Pancreas (tissue), 10 donors: ENCODE measurements around the gene SORCS2. TPM values are rescaled to one million over a fixed set of nuclear protein-coding genes. Genes with fewer than 3 reads are reported as not detected.
A peak's percentile ranks its signal among the peaks of the same experiment; 100 is the strongest.

Experiments used
- ATAC-seq, 4 donors: fragments of 200-7000 bp; cut with Tn5 transposase; one replicate each; pipeline versions ENCODE4 v1.8.0 to v1.9.1; 2020; ENCODE audit warnings: mild to moderate bottlenecking in 4 of 4, moderate library complexity in 4 of 4
- DNase-seq, 6 donors: peaks; one replicate each; pipeline ENCODE4 v3.0.0-alpha.2; 2020
- FAIRE-seq: peaks from 2 replicates; lab custom pipeline; 2012; peaks lifted over from hg19 to GRCh38; lab: Jason Lieb, UNC
- H3K27ac ChIP-seq, 4 donors: fragments of 200-600 bp; sonication (generic); 1 replicate in 3 of 4; 2 replicates in 1 of 4; pipeline versions ENCODE4 v1.5.0 to v1.8.0; 2020
- H3K27me3 ChIP-seq, 4 donors: fragments of 200-600 bp; one replicate each; pipeline ENCODE4 v1.8.0; 2021
- H3K36me3 ChIP-seq, 3 donors: fragments of 200-600 bp; sonication (generic) in 1 of 3; one replicate each; pipeline versions ENCODE4 v1.5.0 to v1.8.0; 2020 to 2021
- H3K4me1 ChIP-seq, 3 donors: fragments of 200-600 bp; one replicate each; pipeline ENCODE4 v1.8.0; 2021
- H3K4me3 ChIP-seq, 4 donors: fragments of 200-600 bp; sonication (generic) in 2 of 4; one replicate each; pipeline versions ENCODE4 v1.5.0 to v1.8.0; 2020 to 2021
- H3K9me3 ChIP-seq, 4 donors: fragments of 200-600 bp; one replicate each; pipeline ENCODE4 v1.8.0; 2021
- WGBS, 2 donors: extraction: QIAGEN DNeasy Blood & Tissue Kit; methylation state at CpG; one replicate each; pipeline ENCODE4 v1.1.7; 2013; 5-methylcytosine and 5-hydroxymethylcytosine counted together
- intact Hi-C, 3 donors: fragments of 100-400 bp; cut with DNase I; formaldehyde crosslinking; loops; one replicate each; pipeline versions ENCODE4 v1.11.1 to v1.14.2; 2022
- polyA plus RNA-seq, 2 donors: library from polyadenylated mRNA; stranded (reverse); fragments of 200-250 nt; gene quantifications; one replicate each; pipeline ENCODE4 v1.2.3, GENCODE V29; 2013
- total RNA-seq, 6 donors: library from RNA; stranded (reverse); fragmentation: NEBNext Ultra II Directional in 4 of 6; extraction: Animal tissue kit (Norgen Biotek cat#: 25700) in 4 of 6; gene quantifications; one replicate each; pipeline versions ENCODE4 v1.2.1 to v1.2.4, GENCODE V29; 2021 to 2023
- TF ChIP-seq, protein P1 (sequence below), 4 donors: fragments of 200-600 bp; sonication (generic) in 3 of 4; IDR thresholded peaks; one replicate each; pipeline versions ENCODE4 v1.5.0 to v1.8.0; 2021; ENCODE audit warnings: antibody characterized with exemption in 4 of 4
- donor health status: healthy with polysubstance abuse.
- donor health status: DM: no; HTN: no; CAD: no; lungs with moderate emphysema.
- donor health status: DM: no; HTN: no; CAD: no.
- donor health status: control.
- donor health status: control.
- donor health status: Bipolar disorder and iron deficiency.
- donor health status: DM: yes; HTN: yes; CAD: no.
- donor health status: DM: no; HTN: no; CAD: no.
- donor health status: DM: no; HTN: no; CAD: no.
- donor health status: DM: yes; HTN: yes; CAD: no.

The SORCS2 gene
- total and polyA plus RNA-seq, 8 donors: 0.14 to 1.7 (median 0.42) TPM

DNA sequence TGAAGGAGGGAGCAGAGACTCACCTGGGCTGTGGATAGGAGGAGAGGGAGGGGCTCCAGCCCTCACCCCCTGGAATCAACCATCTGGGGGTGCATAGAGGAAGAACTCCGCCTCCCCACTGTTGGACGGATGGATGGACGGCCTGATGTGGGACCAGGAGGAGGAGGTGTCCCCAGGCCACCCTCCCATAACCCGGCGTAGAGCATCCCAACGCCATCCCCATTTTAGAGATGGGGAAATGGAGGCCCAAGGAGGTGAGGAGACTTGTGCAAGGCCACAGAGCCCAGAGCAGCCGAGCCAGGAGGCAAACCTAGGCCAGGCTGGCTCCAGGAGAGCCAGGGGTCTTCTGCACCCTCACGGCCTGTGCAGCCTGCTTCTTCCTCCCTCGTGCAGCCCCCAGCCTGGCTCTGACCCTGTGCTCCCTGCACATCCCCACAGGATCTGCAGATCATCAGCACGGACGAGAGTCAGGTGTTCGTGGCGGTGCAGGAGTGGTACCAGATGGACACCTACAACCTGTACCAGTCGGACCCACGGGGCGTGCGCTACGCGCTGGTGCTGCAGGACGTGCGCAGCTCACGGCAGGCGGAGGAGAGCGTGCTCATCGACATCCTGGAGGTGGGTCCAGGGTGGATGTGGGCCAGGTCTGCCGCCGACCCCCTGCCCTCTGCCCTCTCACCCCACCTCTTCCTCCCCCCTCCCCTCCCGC is 483.4 kb downstream of the SORCS2 start:
- 68 to 75% methylated on average over 28 of the region's 28 CpGs for WGBS, 2 donors
- DNase-seq: peak in 1 of 6 donors; percentile 54
- Histone ChIP-seq H3K4me1 (no peaks in the 10 kb centered on the region), H3K36me3 (no peaks in the 10 kb centered on the region), H3K4me3 (no peak overlapping the region), H3K27me3 (peaks cover 0 to 4% (median 0%) of the 10 kb centered on the region in 4 donors), H3K27ac (no peak overlapping the region), H3K9me3 (no peaks in the 10 kb centered on the region)
- FAIRE-seq: no peak
- ATAC-seq: no peak
- intact Hi-C loops: no loop called here
- TF ChIP-seq, protein P1, sequence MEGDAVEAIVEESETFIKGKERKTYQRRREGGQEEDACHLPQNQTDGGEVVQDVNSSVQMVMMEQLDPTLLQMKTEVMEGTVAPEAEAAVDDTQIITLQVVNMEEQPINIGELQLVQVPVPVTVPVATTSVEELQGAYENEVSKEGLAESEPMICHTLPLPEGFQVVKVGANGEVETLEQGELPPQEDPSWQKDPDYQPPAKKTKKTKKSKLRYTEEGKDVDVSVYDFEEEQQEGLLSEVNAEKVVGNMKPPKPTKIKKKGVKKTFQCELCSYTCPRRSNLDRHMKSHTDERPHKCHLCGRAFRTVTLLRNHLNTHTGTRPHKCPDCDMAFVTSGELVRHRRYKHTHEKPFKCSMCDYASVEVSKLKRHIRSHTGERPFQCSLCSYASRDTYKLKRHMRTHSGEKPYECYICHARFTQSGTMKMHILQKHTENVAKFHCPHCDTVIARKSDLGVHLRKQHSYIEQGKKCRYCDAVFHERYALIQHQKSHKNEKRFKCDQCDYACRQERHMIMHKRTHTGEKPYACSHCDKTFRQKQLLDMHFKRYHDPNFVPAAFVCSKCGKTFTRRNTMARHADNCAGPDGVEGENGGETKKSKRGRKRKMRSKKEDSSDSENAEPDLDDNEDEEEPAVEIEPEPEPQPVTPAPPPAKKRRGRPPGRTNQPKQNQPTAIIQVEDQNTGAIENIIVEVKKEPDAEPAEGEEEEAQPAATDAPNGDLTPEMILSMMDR (IDR thresholded peaks at IDR 0.05): no peak

DNA sequence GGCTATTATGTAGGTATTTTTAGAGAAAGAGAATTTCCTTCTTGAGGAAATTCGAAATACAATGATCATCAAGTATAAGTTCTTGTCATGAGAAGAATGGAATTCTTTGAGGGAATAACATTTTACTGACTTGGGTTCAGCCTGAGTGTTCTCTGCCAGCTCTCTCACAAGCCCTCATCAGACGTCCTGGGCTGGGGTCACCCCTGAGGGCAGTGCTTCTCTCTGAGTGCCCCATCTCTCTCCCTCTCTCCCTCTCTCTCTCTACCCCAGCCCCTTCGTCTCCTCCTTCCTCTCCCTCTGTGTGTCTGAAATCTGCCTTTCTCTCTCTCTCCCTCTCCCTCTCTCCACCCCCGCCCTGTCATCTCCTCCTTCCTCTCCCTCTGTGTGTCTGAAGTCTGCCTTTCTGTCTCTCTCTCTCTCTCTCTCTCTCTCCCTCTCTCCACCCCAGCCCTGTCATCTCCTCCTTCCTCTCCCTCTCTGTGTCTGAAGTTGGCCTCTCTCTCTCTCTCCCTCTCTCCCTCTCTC is 484.1 kb downstream of the SORCS2 start:
- TF ChIP-seq, protein P1 (IDR thresholded peaks at IDR 0.05): no peak
- no peaks in the 10 kb centered on the region for H3K9me3 ChIP-seq
- H3K4me1 ChIP-seq: no peaks in the 10 kb centered on the region
- H3K27me3 ChIP-seq: peaks cover 0 to 4% (median 0%) of the 10 kb centered on the region in 4 donors
- intact Hi-C loops: no loop called here
- no peak for FAIRE-seq
- no peak for DNase-seq
- H3K36me3 ChIP-seq: no peaks in the 10 kb centered on the region
- 24 to 34% methylated on average over 4 of the region's 4 CpGs for WGBS, 2 donors
- ATAC-seq: no peak
- no peak overlapping the region for H3K27ac ChIP-seq
- H3K4me3 ChIP-seq: no peak overlapping the region

DNA sequence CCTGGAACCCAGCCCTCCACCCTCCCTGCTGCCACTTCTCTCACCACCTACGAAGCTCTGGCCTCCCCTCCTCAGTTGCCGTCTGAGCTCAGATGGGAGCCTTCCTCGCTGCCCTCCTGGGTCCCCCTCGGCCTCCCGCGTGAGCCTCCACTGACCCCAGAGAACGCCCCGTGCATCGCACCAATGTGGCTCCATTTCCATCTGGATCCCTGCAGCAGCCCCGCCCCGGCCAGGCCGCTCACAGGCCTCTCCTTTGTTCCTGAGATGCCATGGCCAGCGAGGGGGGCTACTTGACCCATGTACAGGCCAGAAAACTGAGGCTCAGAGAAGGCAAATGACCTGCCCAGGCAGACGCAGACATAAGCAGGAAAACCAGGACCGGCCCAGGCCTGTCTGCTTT is 484.7 kb downstream of the SORCS2 start:
- TF ChIP-seq, protein P1 (IDR thresholded peaks at IDR 0.05): no peak
- intact Hi-C loops: no loop called here
- 67 to 83% methylated on average over 15 of the region's 15 CpGs for WGBS, 2 donors
- Histone ChIP-seq H3K4me1 (no peaks in the 10 kb centered on the region), H3K9me3 (no peaks in the 10 kb centered on the region), H3K36me3 (no peaks in the 10 kb centered on the region), H3K4me3 (no peak overlapping the region), H3K27me3 (peaks cover 0 to 4% (median 0%) of the 10 kb centered on the region in 4 donors), H3K27ac (no peak overlapping the region)
- DNase-seq: no peak
- no peak for ATAC-seq
- no peak for FAIRE-seq

DNA sequence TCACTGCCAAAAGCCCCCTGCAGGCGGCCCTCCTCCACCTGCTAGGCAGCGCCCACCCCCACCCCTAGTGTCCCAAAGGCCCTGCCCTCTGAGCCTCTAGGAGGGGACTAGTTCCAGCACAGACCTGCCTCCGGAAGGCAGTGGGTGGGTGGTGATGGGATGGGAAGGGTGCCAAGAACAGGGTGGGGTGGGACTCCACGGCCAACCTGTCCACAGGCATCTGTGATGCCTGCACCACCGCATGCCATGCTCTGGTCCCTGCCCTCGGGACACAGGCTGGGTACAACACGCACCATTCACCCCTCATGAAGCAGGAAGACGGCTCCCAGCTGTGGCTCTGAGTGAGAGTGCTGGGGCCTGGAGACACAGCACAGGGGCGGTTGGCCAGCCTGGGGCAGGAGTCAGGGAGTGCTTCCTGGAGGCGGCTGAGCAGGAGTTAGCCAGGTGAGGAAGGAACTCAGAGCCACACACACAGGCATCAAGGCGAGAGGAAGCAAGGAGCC is 485.5 kb downstream of the SORCS2 start:
- Histone ChIP-seq H3K27me3 (peaks cover 0 to 4% (median 0%) of the 10 kb centered on the region in 4 donors), H3K36me3 (no peaks in the 10 kb centered on the region), H3K4me1 (no peaks in the 10 kb centered on the region), H3K27ac (no peak overlapping the region), H3K4me3 (no peak overlapping the region), H3K9me3 (no peaks in the 10 kb centered on the region)
- ATAC-seq (no peak), FAIRE-seq (no peak), DNase-seq (peak in 1 of 6 donors; percentile 45)
- TF ChIP-seq, protein P1 (IDR thresholded peaks at IDR 0.05): no peak
- WGBS, 2 donors: 53 to 67% methylated on average over 10 to 11 of the region's 11 CpGs
- intact Hi-C loops: no loop called here
